BJ (cell line): Measurements from ENCODE around the gene TNNC1. TPM values are rescaled to one million over a fixed set of nuclear protein-coding genes. Genes with fewer than 3 reads are reported as not detected.

Experiments used
- CTCF ChIA-PET: fragments of 350-600 bp; formaldehyde crosslinking; extraction: SDS; loops from one replicate; lab custom pipeline; 2021; ENCODE audit warnings: antibody characterized with exemption, inconsistent platforms; lab: Yijun Ruan, JAX
- POLR2A ChIA-PET: fragments of 300-600 bp; sonication (Branson Sonifier 250); formaldehyde crosslinking; extraction: SDS; loops from one replicate; lab custom pipeline; 2021; ENCODE audit warnings: antibody characterized with exemption; lab: Charles Lee
- DNase-seq: peaks from one replicate; pipeline ENCODE4 v3.0.0-alpha.2; 2011; ENCODE audit warnings: low read depth
- H3K27me3 ChIP-seq: 2 replicates; pipeline ENCODE4 v1.6.0; 2011; ENCODE audit warnings: low read length; ENCODE audit not compliant: control insufficient read depth, insufficient read depth
- H3K36me3 ChIP-seq: 2 replicates; pipeline ENCODE4 v1.5.1; 2011; ENCODE audit warnings: low read length; ENCODE audit not compliant: control insufficient read depth, insufficient read depth
- H3K4me3 ChIP-seq: 2 replicates; pipeline ENCODE4 v1.5.1; 2011; ENCODE audit warnings: low read depth, mild to moderate bottlenecking, control low read depth, low read length
- CTCF ChIP-seq: IDR thresholded peaks from 2 replicates; pipeline ENCODE4 v1.5.1; 2011; ENCODE audit warnings: low read depth, mild to moderate bottlenecking, control low read depth, inconsistent platforms, low read length, moderate library complexity; ENCODE audit not compliant: insufficient read depth
- polyA plus RNA-seq: library from polyadenylated mRNA; depleted of rRNA; stranded (reverse); fragments of >200 nt; gene quantifications from 2 replicates; pipeline ENCODE4 v1.2.3, GENCODE V29; 2011

TNNC1 gene
- polyA plus RNA-seq, 1 experiment = 1.7 TPM

GRCh38 chr3:52435246-52436101 lies 18.4 kb downstream of the TNNC1 start:
- H3K36me3 ChIP-seq = no peaks in the 10 kb centered on the region
- H3K4me3 ChIP-seq = no peak overlapping the region
- DNase-seq = no peak
- ChIA-PET CTCF (interaction anchor here (1.2 to 16.0 kb wide), 2 partner anchors 13 to 22 kb away, joined by 3 to 445 read pairs; partner anchors contain the start of genes SEMA3G and TNNC1), POLR2A (no interaction called here)
- TF ChIP-seq CTCF = no peak
- peaks cover 9% of the 10 kb centered on the region for H3K27me3 ChIP-seq

- ChIA-PET POLR2A (no interaction called here), CTCF (interaction anchor here (1.2 to 16.0 kb wide), 2 partner anchors 14 to 22 kb away, joined by 3 to 445 read pairs; partner anchors contain the start of genes SEMA3G and TNNC1)
- DNase-seq = no peak
- Histone ChIP-seq H3K27me3 (peaks cover 9% of the 10 kb centered on the region), H3K36me3 (no peaks in the 10 kb centered on the region), H3K4me3 (no peak overlapping the region)
- TF ChIP-seq CTCF = no peak
Observed at GRCh38 chr3:52434491-52435115, 19.2 kb downstream of the TNNC1 start.

GRCh38 chr3:52433996-52434479 lies 19.8 kb downstream of the TNNC1 start:
- Histone ChIP-seq H3K36me3 (no peaks in the 10 kb centered on the region), H3K27me3 (peaks cover 9% of the 10 kb centered on the region), H3K4me3 (no peak overlapping the region)
- CTCF ChIA-PET = interaction anchor here (16.0 kb wide), 1 partner anchor 15 kb away, joined by 445 read pairs; the partner anchor contains the start of genes SEMA3G and TNNC1
- TF ChIP-seq CTCF = no peak
- DNase-seq = no peak
- POLR2A ChIA-PET = no interaction called here

- CTCF ChIA-PET = interaction anchor here (1.0 to 16.0 kb wide), 2 partner anchors 9 to 15 kb away, joined by 4 to 445 read pairs; partner anchors contain the start of genes SEMA3G and TNNC1
- TF ChIP-seq CTCF = no peak
- DNase-seq = no peak
- Histone ChIP-seq H3K4me3 (no peak overlapping the region), H3K36me3 (no peaks in the 10 kb centered on the region), H3K27me3 (peaks cover 9% of the 10 kb centered on the region)
- POLR2A ChIA-PET = no interaction called here
Observed at GRCh38 chr3:52433328-52433995, 20.4 kb downstream of the TNNC1 start.
